Measurements from ENCODE around the gene VAV3.

DNA sequence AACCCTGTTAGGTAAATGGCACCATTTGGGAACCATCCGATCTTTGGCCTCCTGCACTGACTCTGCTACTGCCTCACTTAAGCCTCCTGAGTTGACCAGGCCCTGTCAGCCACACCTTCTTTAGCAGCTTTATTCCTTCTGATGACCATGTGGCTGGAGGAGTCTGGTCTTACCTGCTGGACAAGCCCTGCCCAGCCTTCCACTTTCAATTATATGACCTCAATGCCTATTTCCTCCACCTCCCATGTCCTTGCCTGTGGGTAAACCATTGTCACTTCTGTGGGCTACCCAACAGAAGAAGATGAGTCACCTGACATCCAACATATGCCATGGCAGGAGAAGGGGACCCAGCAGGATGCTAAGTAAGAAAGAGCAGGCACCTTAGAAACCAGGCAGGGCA, 430.3 kb downstream of the VAV3 start:
- TF ChIP-seq, protein P1, sequence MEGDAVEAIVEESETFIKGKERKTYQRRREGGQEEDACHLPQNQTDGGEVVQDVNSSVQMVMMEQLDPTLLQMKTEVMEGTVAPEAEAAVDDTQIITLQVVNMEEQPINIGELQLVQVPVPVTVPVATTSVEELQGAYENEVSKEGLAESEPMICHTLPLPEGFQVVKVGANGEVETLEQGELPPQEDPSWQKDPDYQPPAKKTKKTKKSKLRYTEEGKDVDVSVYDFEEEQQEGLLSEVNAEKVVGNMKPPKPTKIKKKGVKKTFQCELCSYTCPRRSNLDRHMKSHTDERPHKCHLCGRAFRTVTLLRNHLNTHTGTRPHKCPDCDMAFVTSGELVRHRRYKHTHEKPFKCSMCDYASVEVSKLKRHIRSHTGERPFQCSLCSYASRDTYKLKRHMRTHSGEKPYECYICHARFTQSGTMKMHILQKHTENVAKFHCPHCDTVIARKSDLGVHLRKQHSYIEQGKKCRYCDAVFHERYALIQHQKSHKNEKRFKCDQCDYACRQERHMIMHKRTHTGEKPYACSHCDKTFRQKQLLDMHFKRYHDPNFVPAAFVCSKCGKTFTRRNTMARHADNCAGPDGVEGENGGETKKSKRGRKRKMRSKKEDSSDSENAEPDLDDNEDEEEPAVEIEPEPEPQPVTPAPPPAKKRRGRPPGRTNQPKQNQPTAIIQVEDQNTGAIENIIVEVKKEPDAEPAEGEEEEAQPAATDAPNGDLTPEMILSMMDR (IDR thresholded peaks at IDR 0.05; ENCODE audit: insufficient read depth, low read depth, low read length), result no peak
- TF ChIP-seq EZH2 (IDR thresholded peaks at IDR 0.05; ENCODE audit: insufficient read depth, low read length), result no peak

Measured in astrocyte (in vitro differentiated cells and primary cell).